GM10266 (cell line): ENCODE data around the gene ZNF662.

Experiments used
- DNase-seq: peaks from one replicate; pipeline ENCODE4 v3.0.0; 2012; ENCODE audit errors: extremely low spot score
- CTCF ChIP-seq: IDR thresholded peaks from 2 replicates; pipeline ENCODE4 v1.5.1; 2012; ENCODE audit warnings: mild to moderate bottlenecking, low read depth; ENCODE audit not compliant: control insufficient read depth, insufficient read depth; ENCODE audit errors: missing control alignments

ZNF662 gene

GRCh38 chr3:42906070-42906847 lies at the start of gene ZNF662:
Gene ZNF662 (plus strand): TSS chr3:42906142. CDS start chr3:42908115, 1,973 bp downstream.
- DNase-seq: no peak
- no peak for TF ChIP-seq CTCF

GRCh38 chr3:42856544-42856943 lies 49.4 kb upstream of the ZNF662 start:
- DNase-seq: no peak
- no peak for TF ChIP-seq CTCF

- TF ChIP-seq CTCF: no peak
- no peak for DNase-seq
Observed at GRCh38 chr3:42864321-42864950, 41.5 kb upstream of the ZNF662 start.

GRCh38 chr3:42865256-42865655 lies 40.7 kb upstream of the ZNF662 start:
- no peak for DNase-seq
- no peak for TF ChIP-seq CTCF

- no peak for TF ChIP-seq CTCF
- DNase-seq: no peak
Observed at GRCh38 chr3:42867138-42867537, 38.8 kb upstream of the ZNF662 start.

- no peak for TF ChIP-seq CTCF
Observed at GRCh38 chr3:42868841-42869240, 37.1 kb upstream of the ZNF662 start.

GRCh38 chr3:42871592-42872196 lies 34.2 kb upstream of the ZNF662 start:
- no peak for DNase-seq
- no peak for TF ChIP-seq CTCF

More at GRCh38 chr3:42868841-42869240, 37.1 kb upstream of the ZNF662 start:
- no peak for DNase-seq
